Erythroblast (primary cell): ENCODE data around the gene CHD1.

Experiments used
- GATA1 ChIP-seq: IDR thresholded peaks from 2 replicates; pipeline ENCODE4 v1.6.1; 2011; ENCODE audit warnings: low read depth, mild to moderate bottlenecking, control low read depth, low read length, moderate library complexity
- POLR2A ChIP-seq: IDR thresholded peaks from 2 replicates; pipeline ENCODE4 v1.6.1; 2011; ENCODE audit warnings: mild to moderate bottlenecking, low read length

DNA sequence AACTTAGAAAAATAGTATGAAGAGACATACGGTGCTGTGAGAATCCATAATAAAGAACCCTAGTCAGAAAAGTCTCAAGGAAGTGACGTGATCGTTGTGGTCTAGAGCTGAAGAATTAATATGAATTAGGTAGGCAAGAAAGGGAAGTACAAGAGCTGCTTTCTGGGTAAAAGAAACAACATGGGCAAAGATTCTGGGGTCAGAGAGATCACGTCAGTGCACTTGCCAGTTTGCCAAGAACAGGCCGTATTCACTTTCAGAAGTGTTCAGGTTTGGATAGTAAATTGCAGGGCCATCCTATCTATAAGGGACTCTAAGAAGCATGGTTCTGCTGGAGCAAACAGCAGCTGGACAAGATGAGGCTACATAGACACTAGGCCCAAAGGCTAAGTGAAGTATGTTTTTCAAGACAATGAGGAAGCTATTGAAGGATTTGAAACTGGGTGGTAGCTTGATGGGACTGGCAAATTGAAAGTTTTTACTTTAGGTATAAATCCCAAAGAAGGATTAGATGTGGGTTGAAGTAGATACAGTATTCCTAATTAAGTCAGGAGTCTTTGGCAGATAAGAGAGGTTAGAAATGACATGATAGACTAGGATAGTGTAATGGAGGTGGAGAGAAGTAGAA, 4.8 kb upstream of the CHD1 start:
- TF ChIP-seq POLR2A (no peak), GATA1 (no peak)
